Measurements from ENCODE around the gene RPL27A.
A peak's percentile ranks its signal among the peaks of the same experiment; 100 is the strongest.

RPL27A gene

GRCh38 chr11:8671651-8672062 lies 10.9 kb upstream of the RPL27A start:
- peak; percentile 69 for DNase-seq (ENCODE audit: low read depth)

GRCh38 chr11:8672346-8672745 lies 10.2 kb upstream of the RPL27A start:
- in situ Hi-C loops (cut with HindIII; ENCODE audit: low sequenced_read_pairs): no loop called here
- no peak for DNase-seq (ENCODE audit: low read depth)
- TF ChIP-seq CTCF (IDR thresholded peaks at IDR 0.05; ENCODE audit: low read depth, low read length, missing control alignments): no peak
- no peak overlapping the region for H3K4me3 ChIP-seq (ENCODE audit: low read depth, low read length)

More at GRCh38 chr11:8671651-8672062, 10.9 kb upstream of the RPL27A start:
- in situ Hi-C loops (cut with HindIII; ENCODE audit: low sequenced_read_pairs): no loop called here
- H3K4me3 ChIP-seq (ENCODE audit: low read depth, low read length): no peak overlapping the region
- TF ChIP-seq CTCF (IDR thresholded peaks at IDR 0.05; ENCODE audit: low read depth, low read length, missing control alignments): no peak

GRCh38 chr11:8674859-8675258 lies 7.7 kb upstream of the RPL27A start:
- in situ Hi-C loops (cut with HindIII; ENCODE audit: low sequenced_read_pairs): no loop called here
- no peak for TF ChIP-seq CTCF (IDR thresholded peaks at IDR 0.05; ENCODE audit: low read depth, low read length, missing control alignments)
- DNase-seq (ENCODE audit: low read depth): no peak
- H3K4me3 ChIP-seq (ENCODE audit: low read depth, low read length): no peak overlapping the region

- in situ Hi-C loops (cut with HindIII; ENCODE audit: low sequenced_read_pairs): no loop called here
- no peak overlapping the region for H3K4me3 ChIP-seq (ENCODE audit: low read depth, low read length)
- TF ChIP-seq CTCF (IDR thresholded peaks at IDR 0.05; ENCODE audit: low read depth, low read length, missing control alignments): no peak
- DNase-seq (ENCODE audit: low read depth): no peak
These were observed 6.1 kb upstream of the RPL27A start for GRCh38 chr11:8676458-8676857.

GRCh38 chr11:8679006-8679405 lies 3.6 kb upstream of the RPL27A start:
- TF ChIP-seq CTCF (IDR thresholded peaks at IDR 0.05; ENCODE audit: low read depth, low read length, missing control alignments): no peak
- no peak for DNase-seq (ENCODE audit: low read depth)
- in situ Hi-C loops (cut with HindIII; ENCODE audit: low sequenced_read_pairs): no loop called here
- no peak overlapping the region for H3K4me3 ChIP-seq (ENCODE audit: low read depth, low read length)

GRCh38 chr11:8681837-8682302 lies 722 bp upstream of the RPL27A start:
- in situ Hi-C loops (cut with HindIII; ENCODE audit: low sequenced_read_pairs): no loop called here
- TF ChIP-seq CTCF (IDR thresholded peaks at IDR 0.05; ENCODE audit: low read depth, low read length, missing control alignments): no peak
- DNase-seq (ENCODE audit: low read depth): no peak
- H3K4me3 ChIP-seq (ENCODE audit: low read depth, low read length): peak overlapping the region; percentile 97

Measured in astrocyte of the cerebellum (primary cell).